Measurements from ENCODE around the gene NKAIN2.
"Not testable (repeated sequence)": the region's sequence is repeated elsewhere in the genome, so short reads cannot be mapped to it uniquely, and the experiment has no call there.

Gene NKAIN2

GRCh38 chr6:124147621-124148020 is 344.0 kb downstream of the NKAIN2 start:
- in situ Hi-C loops (cut with HindIII; ENCODE audit: low sequenced_read_pairs), result no loop called here
- H3K4me3 ChIP-seq (ENCODE audit: low read depth, low read length), result no peak overlapping the region
- no peak for TF ChIP-seq CTCF (IDR thresholded peaks at IDR 0.05; ENCODE audit: low read depth, low read length)
- DNase-seq (ENCODE audit: low read depth, low spot score), result no peak

- TF ChIP-seq CTCF (IDR thresholded peaks at IDR 0.05; ENCODE audit: low read depth, low read length), result no peak
- in situ Hi-C loops (cut with HindIII; ENCODE audit: low sequenced_read_pairs), result no loop called here
- DNase-seq (ENCODE audit: low read depth, low spot score), result no peak
- no peak overlapping the region for H3K4me3 ChIP-seq (ENCODE audit: low read depth, low read length)
Observed at GRCh38 chr6:124148236-124148957, 344.7 kb downstream of the NKAIN2 start.

GRCh38 chr6:124149646-124150045 is 346.0 kb downstream of the NKAIN2 start:
- in situ Hi-C loops (cut with HindIII; ENCODE audit: low sequenced_read_pairs), result no loop called here
- H3K4me3 ChIP-seq (ENCODE audit: low read depth, low read length), result no peak overlapping the region
- no peak for TF ChIP-seq CTCF (IDR thresholded peaks at IDR 0.05; ENCODE audit: low read depth, low read length)
- DNase-seq (ENCODE audit: low read depth, low spot score), result no peak

GRCh38 chr6:124158024-124158423 is 354.4 kb downstream of the NKAIN2 start:
- DNase-seq (ENCODE audit: low read depth, low spot score), result no peak
- in situ Hi-C loops (cut with HindIII; ENCODE audit: low sequenced_read_pairs), result no loop called here
- TF ChIP-seq CTCF (IDR thresholded peaks at IDR 0.05; ENCODE audit: low read depth, low read length), result no peak
- H3K4me3 ChIP-seq (ENCODE audit: low read depth, low read length), result no peak overlapping the region

GRCh38 chr6:124163676-124164075 is 360.0 kb downstream of the NKAIN2 start:
- no peak for TF ChIP-seq CTCF (IDR thresholded peaks at IDR 0.05; ENCODE audit: low read depth, low read length)
- in situ Hi-C loops (cut with HindIII; ENCODE audit: low sequenced_read_pairs), result no loop called here
- H3K4me3 ChIP-seq (ENCODE audit: low read depth, low read length), result no peak overlapping the region
- DNase-seq (ENCODE audit: low read depth, low spot score), result no peak

GRCh38 chr6:124164343-124164742 is 360.7 kb downstream of the NKAIN2 start:
- TF ChIP-seq CTCF (IDR thresholded peaks at IDR 0.05; ENCODE audit: low read depth, low read length), result no peak
- in situ Hi-C loops (cut with HindIII; ENCODE audit: low sequenced_read_pairs), result no loop called here
- H3K4me3 ChIP-seq (ENCODE audit: low read depth, low read length), result no peak overlapping the region
- no peak for DNase-seq (ENCODE audit: low read depth, low spot score)

GRCh38 chr6:124167249-124167648 is 363.6 kb downstream of the NKAIN2 start:
- in situ Hi-C loops (cut with HindIII; ENCODE audit: low sequenced_read_pairs); DNase-seq (ENCODE audit: low read depth, low spot score); H3K4me3 ChIP-seq (ENCODE audit: low read depth, low read length): not testable (repeated sequence)
